H1 (cell line): ENCODE data around the gene POLE. TPM values are rescaled to one million over a fixed set of nuclear protein-coding genes. Genes with fewer than 3 reads are reported as not detected.

Source experiments
- CTCF ChIA-PET: fragments of 300-600 bp; sonication (Branson Sonifier 250); formaldehyde crosslinking; loops from one replicate; lab custom pipeline; 2021; ENCODE audit not compliant: partially characterized antibody; lab: Charles Lee
- POLR2A ChIA-PET: fragments of 300-600 bp; sonication (Branson Sonifier 250); formaldehyde crosslinking; loops from one replicate; lab custom pipeline; 2021; ENCODE audit warnings: inconsistent platforms; ENCODE audit not compliant: partially characterized antibody; lab: Charles Lee
- DNase-seq, 2 experiments: peaks; one replicate each; pipeline versions ENCODE4 v3.0.0 to v3.0.0-alpha.2; 2010 to 2022; ENCODE audit warnings: low spot score in 2 of 2, low read depth in 1 of 2, mixed read lengths in 1 of 2
- FAIRE-seq: peaks from 2 replicates; lab custom pipeline; 2011; peaks lifted over from hg19 to GRCh38; lab: Jason Lieb, UNC
- H2AFZ ChIP-seq: 2 replicates; pipeline ENCODE4 v1.8.1; 2012; ENCODE audit warnings: low read length, inconsistent platforms
- H2AK5ac ChIP-seq: 2 replicates; pipeline ENCODE4 v1.6.1; 2013; ENCODE audit warnings: low read depth, low read length
- H2BK120ac ChIP-seq: replicated peaks from 2 replicates; pipeline ENCODE3; 2013; ENCODE audit warnings: low read depth, low read length, inconsistent platforms
- H2BK12ac ChIP-seq: 2 replicates; pipeline ENCODE4 v1.6.1; 2013; ENCODE audit warnings: low read depth, low read length
- H2BK15ac ChIP-seq: 2 replicates; pipeline ENCODE4 v1.6.1; 2013; ENCODE audit warnings: low read length
- H2BK20ac ChIP-seq: 2 replicates; pipeline ENCODE4 v1.6.1; 2013; ENCODE audit warnings: low read length
- H2BK5ac ChIP-seq: 2 replicates; pipeline ENCODE4 v1.6.1; 2013; ENCODE audit warnings: low read depth, low read length
- H3K14ac ChIP-seq: 2 replicates; pipeline ENCODE4 v1.6.1; 2013; ENCODE audit warnings: inconsistent platforms; ENCODE audit not compliant: insufficient read length
- H3K18ac ChIP-seq: 2 replicates; pipeline ENCODE4 v1.6.1; 2013; ENCODE audit warnings: low read length; ENCODE audit errors: extremely low read depth
- H3K23ac ChIP-seq: 2 replicates; pipeline ENCODE4 v1.6.1; 2013; ENCODE audit warnings: inconsistent platforms; ENCODE audit not compliant: insufficient read length
- H3K23me2 ChIP-seq: 2 replicates; pipeline ENCODE4 v1.6.1; 2013; ENCODE audit warnings: low read depth, low read length
- H3K27ac ChIP-seq: 2 replicates; pipeline ENCODE4 v1.6.1; 2011; ENCODE audit warnings: low read depth, low read length, inconsistent platforms
- H3K27me3 ChIP-seq, 4 experiments: replicated peaks in 1 of 4; 1 replicate in 1 of 4; 2 replicates in 3 of 4; pipeline versions ENCODE4 v1.6.1 to v1.8.1; 2011 to 2013; ENCODE audit warnings: low read length in 3 of 4, mild to moderate bottlenecking in 3 of 4, inconsistent platforms in 2 of 4, mixed read lengths in 2 of 4, moderate library complexity in 1 of 4; ENCODE audit not compliant: control insufficient read depth in 3 of 4, insufficient read depth in 3 of 4; ENCODE audit errors: extremely low read depth in 1 of 4
- H3K36me3 ChIP-seq, 4 experiments: 2 replicates each; pipeline versions ENCODE4 v1.6.1 to v1.8.1; 2011 to 2013; ENCODE audit warnings: mild to moderate bottlenecking in 4 of 4, low read length in 3 of 4, moderate library complexity in 2 of 4, control low read depth in 1 of 4, inconsistent platforms in 1 of 4; ENCODE audit not compliant: insufficient read depth in 4 of 4, control insufficient read depth in 2 of 4
- H3K4ac ChIP-seq: replicated peaks from 2 replicates; pipeline ENCODE3; 2013; ENCODE audit warnings: low read length, low read depth, mixed read lengths, inconsistent platforms; ENCODE audit not compliant: insufficient read length
- H3K4me1 ChIP-seq, 4 experiments: replicated peaks in 1 of 4; 1 replicate in 1 of 4; 2 replicates in 3 of 4; pipeline versions ENCODE4 v1.6.1 to v1.8.1; 2011 to 2013; ENCODE audit warnings: low read length in 3 of 4, inconsistent platforms in 2 of 4, mixed read lengths in 1 of 4; ENCODE audit not compliant: insufficient read depth in 4 of 4, control insufficient read depth in 3 of 4
- H3K4me2 ChIP-seq, 2 experiments: 2 replicates each; pipeline versions ENCODE4 v1.6.1 to v1.8.1; 2011 to 2013; ENCODE audit warnings: low read depth in 2 of 2, low read length in 2 of 2, control low read depth in 1 of 2, inconsistent platforms in 1 of 2, mild to moderate bottlenecking in 1 of 2; ENCODE audit not compliant: insufficient read depth in 1 of 2
- H3K4me3 ChIP-seq, 4 experiments: fragments of 200-600, 300-600 bp in 1 of 4; sonication (generic), shearing (Covaris generic), sonication (Bioruptor Twin) in 1 of 4; 2 replicates each; pipeline versions ENCODE4 v1.5.1 to v1.8.1; 2011 to 2016; ENCODE audit warnings: low read length in 4 of 4, low read depth in 3 of 4, control low read depth in 2 of 4, inconsistent platforms in 2 of 4, mild to moderate bottlenecking in 2 of 4, mixed read lengths in 1 of 4, moderate library complexity in 1 of 4; ENCODE audit not compliant: insufficient read depth in 2 of 4; ENCODE audit errors: extremely low read depth in 1 of 4
- H3K56ac ChIP-seq: replicated peaks from 2 replicates; pipeline ENCODE3; 2013; ENCODE audit warnings: low read depth, mild to moderate bottlenecking, mixed read lengths, low read length, inconsistent platforms; ENCODE audit not compliant: insufficient read length
- H3K79me1 ChIP-seq: 2 replicates; pipeline ENCODE4 v1.6.1; 2013; ENCODE audit warnings: low read depth, low read length, control low read depth
- H3K79me2 ChIP-seq, 2 experiments: 2 replicates each; pipeline versions ENCODE4 v1.6.1 to v1.8.1; 2012 to 2013; ENCODE audit warnings: low read length in 2 of 2, mild to moderate bottlenecking in 2 of 2, inconsistent platforms in 1 of 2; ENCODE audit not compliant: insufficient read depth in 2 of 2, control insufficient read depth in 1 of 2
- H3K9ac ChIP-seq, 4 experiments: replicated peaks in 1 of 4; 1 replicate in 1 of 4; 2 replicates in 3 of 4; pipeline versions ENCODE4 v1.6.1 to v1.8.1; 2011 to 2013; ENCODE audit warnings: low read depth in 3 of 4, low read length in 3 of 4, control low read depth in 2 of 4, mild to moderate bottlenecking in 2 of 4, moderate library complexity in 2 of 4, inconsistent platforms in 1 of 4; ENCODE audit errors: extremely low read depth in 1 of 4
- H3K9me3 ChIP-seq, 2 experiments: 2 replicates each; pipeline versions ENCODE4 v1.6.1 to v1.8.1; 2012 to 2013; ENCODE audit warnings: mild to moderate bottlenecking in 2 of 2, moderate library complexity in 2 of 2, control low read depth in 1 of 2, inconsistent platforms in 1 of 2, low read depth in 1 of 2, low read length in 1 of 2, mixed read lengths in 1 of 2; ENCODE audit not compliant: insufficient read depth in 2 of 2
- H4K20me1 ChIP-seq, 2 experiments: replicated peaks in 1 of 2; 2 replicates each; pipeline versions ENCODE3 to v1.8.1; 2011 to 2013; ENCODE audit warnings: inconsistent platforms in 2 of 2, low read length in 2 of 2, mild to moderate bottlenecking in 1 of 2; ENCODE audit not compliant: insufficient read depth in 2 of 2, control insufficient read depth in 1 of 2
- H4K5ac ChIP-seq: 2 replicates; pipeline ENCODE4 v1.6.1; 2013; ENCODE audit warnings: low read length, low read depth, mixed read lengths, inconsistent platforms; ENCODE audit not compliant: insufficient read length
- H4K8ac ChIP-seq: 2 replicates; pipeline ENCODE4 v1.8.0; 2013; ENCODE audit warnings: mild to moderate bottlenecking, moderate library complexity, low read length, inconsistent platforms; ENCODE audit not compliant: insufficient read depth; ENCODE audit errors: extremely low read depth
- H4K91ac ChIP-seq: replicated peaks from 2 replicates; pipeline ENCODE3; 2013; ENCODE audit warnings: low read length, mixed read lengths, inconsistent platforms; ENCODE audit not compliant: insufficient read length
- ATF2 ChIP-seq: IDR thresholded peaks from 2 replicates; pipeline ENCODE4 v1.6.1; 2012; ENCODE audit warnings: low read length, inconsistent platforms
- BACH1 ChIP-seq: IDR thresholded peaks from 2 replicates; pipeline ENCODE4 v1.6.1; 2012; ENCODE audit warnings: low read length, improper control_type of control experiment
- EP300 ChIP-seq, 2 experiments: IDR thresholded peaks; 1 replicate in 1 of 2; 2 replicates in 1 of 2; pipeline ENCODE4 v1.6.1; 2011 to 2012; ENCODE audit warnings: low read depth in 2 of 2, low read length in 2 of 2, mild to moderate bottlenecking in 2 of 2, borderline replicate concordance in 1 of 2, inconsistent platforms in 1 of 2, moderate library complexity in 1 of 2
- GTF2F1 ChIP-seq: IDR thresholded peaks from 2 replicates; pipeline ENCODE4 v1.6.1; 2012; ENCODE audit warnings: low read depth, low read length, improper control_type of control experiment, borderline replicate concordance
- HDAC6 ChIP-seq: IDR thresholded peaks from one replicate; pipeline ENCODE4 v1.7.1; 2012; ENCODE audit warnings: low read depth, mild to moderate bottlenecking, inconsistent platforms, low read length, moderate library complexity
- KDM4A ChIP-seq: IDR thresholded peaks from one replicate; pipeline ENCODE4 v1.7.1; 2012; ENCODE audit warnings: low read depth, mild to moderate bottlenecking, moderate library complexity, low read length, inconsistent platforms; ENCODE audit not compliant: severe bottlenecking
- MAX ChIP-seq: IDR thresholded peaks from 2 replicates; pipeline ENCODE4 v1.6.1; 2012; ENCODE audit warnings: inconsistent platforms
- PHF8 ChIP-seq: fragments of 200-600 bp; sonication (generic); conservative IDR thresholded peaks from 2 replicates; pipeline ENCODE4 v1.7.1; 2012; ENCODE audit warnings: low read depth, mild to moderate bottlenecking, inconsistent platforms, low read length, moderate library complexity
- YY1 ChIP-seq: IDR thresholded peaks from 2 replicates; pipeline ENCODE4 v1.6.1; 2011; ENCODE audit warnings: low read depth, mild to moderate bottlenecking, low read length
- WGBS, 2 experiments: shearing (Covaris generic) in 1 of 2; methylation state at CpG; one replicate each; pipeline versions ENCODE4 v1.1.6 to v1.1.7; 2013 to 2015; ENCODE audit warnings: low lambda C conversion rate in 2 of 2, mixed read lengths in 2 of 2, inconsistent platforms in 1 of 2, low coverage in 1 of 2, missing lambda C conversion rate in 1 of 2; ENCODE audit not compliant: insufficient replicate concordance in 2 of 2, insufficient coverage in 1 of 2, insufficient read length in 1 of 2; ENCODE audit errors: extremely low coverage in 1 of 2, missing lambda C conversion rate in 1 of 2; 5-methylcytosine and 5-hydroxymethylcytosine counted together
- polyA plus RNA-seq, 7 experiments: library from polyadenylated mRNA; depleted of rRNA in 3 of 7; stranded (reverse) in 5 of 7; unstranded in 2 of 7; fragments of >200 nt in 5 of 7; fragments of 200-250 nt in 2 of 7; gene quantifications; 1 replicate in 5 of 7; 2 replicates in 1 of 7; 4 replicates in 1 of 7; pipeline versions ENCODE4 v1.2.1 to v1.2.3, GENCODE V29; 2011 to 2013; ENCODE audit warnings: missing spikeins in 2 of 7, mixed read lengths in 2 of 7
- total RNA-seq: library from RNA; stranded (reverse); fragmentation: NEBNext Ultra II Directional; extraction: Animal tissue kit (Norgen Biotek cat#: 25700); gene quantifications from 2 replicates; pipeline ENCODE4 v1.2.1, GENCODE V29; 2021

Gene POLE
- total and polyA plus RNA-seq, 2 of the 8 experiments (the other 6 are each of a cell fraction or from before 2014, with no cell fraction given), result 59.7 to 115 TPM

- Histone ChIP-seq H3K56ac (no peak overlapping the region), H3K14ac (no peak overlapping the region), H2BK15ac (no peak overlapping the region), H2BK120ac (no peak overlapping the region), H3K36me3 (peaks cover 37 to 88% (median 72%) of the 10 kb centered on the region in 4 experiments), H3K4ac (no peak overlapping the region), H3K23me2 (no peaks in the 10 kb centered on the region), H3K9me3 (peaks cover 0 to 8% of the 10 kb centered on the region in 2 experiments; a peak in 1 of 4 replicates), H3K27me3 (no peaks in the 10 kb centered on the region), H3K4me2 (no peak overlapping the region), H3K9ac (no peak overlapping the region), H3K4me1 (no peaks in the 10 kb centered on the region; a peak in 1 of 7 replicates), H3K79me2 (no peaks in the 10 kb centered on the region; a peak in 1 of 4 replicates), H2BK12ac (no peak overlapping the region), H3K79me1 (no peaks in the 10 kb centered on the region), H2AK5ac (no peak overlapping the region), H2BK5ac (no peak overlapping the region), H4K5ac (no peak overlapping the region), H3K27ac (no peak overlapping the region), H2AFZ (no peak overlapping the region), H3K4me3 (no peak overlapping the region), H3K18ac (no peak overlapping the region), H3K23ac (no peak overlapping the region), H2BK20ac (no peak overlapping the region), H4K91ac (no peak overlapping the region), H4K8ac (no peak overlapping the region), H4K20me1 (peaks cover 4 to 9% of the 10 kb centered on the region in 2 experiments)
- TF ChIP-seq HDAC6 (no peak), ATF2 (no peak), YY1 (no peak), MAX (no peak), EP300 (IDR thresholded peaks at IDR 0.05; ENCODE audit: borderline replicate concordance in 1 of 2, low read depth in 2 of 2, low read length in 2 of 2) (no peak), GTF2F1 (no peak), KDM4A (no peak), BACH1 (no peak), PHF8 (no peak)
- 94% methylated on average over 22 of the region's 24 CpGs; no CpG with 5 or more reads in 1 of the 2 experiments for WGBS, 2 experiments
- ChIA-PET POLR2A (interaction anchor here (1.2 to 3.1 kb wide), 10 partner anchors 8 to 156 kb away, joined by 3 to 17 read pairs (median 4); partner anchors contain the start of gene PGAM5), CTCF (interaction anchor here (1.6 kb wide), 1 partner anchor 10 kb away, joined by 3 read pairs; no protein-coding TSS in a partner anchor)
- no peak for FAIRE-seq
- DNase-seq, result no peak
Observed at GRCh38 chr12:132729541-132730320, 42.6 kb upstream of the POLE start.
